Measurements from ENCODE around the gene NEK4.

Gene NEK4

DNA sequence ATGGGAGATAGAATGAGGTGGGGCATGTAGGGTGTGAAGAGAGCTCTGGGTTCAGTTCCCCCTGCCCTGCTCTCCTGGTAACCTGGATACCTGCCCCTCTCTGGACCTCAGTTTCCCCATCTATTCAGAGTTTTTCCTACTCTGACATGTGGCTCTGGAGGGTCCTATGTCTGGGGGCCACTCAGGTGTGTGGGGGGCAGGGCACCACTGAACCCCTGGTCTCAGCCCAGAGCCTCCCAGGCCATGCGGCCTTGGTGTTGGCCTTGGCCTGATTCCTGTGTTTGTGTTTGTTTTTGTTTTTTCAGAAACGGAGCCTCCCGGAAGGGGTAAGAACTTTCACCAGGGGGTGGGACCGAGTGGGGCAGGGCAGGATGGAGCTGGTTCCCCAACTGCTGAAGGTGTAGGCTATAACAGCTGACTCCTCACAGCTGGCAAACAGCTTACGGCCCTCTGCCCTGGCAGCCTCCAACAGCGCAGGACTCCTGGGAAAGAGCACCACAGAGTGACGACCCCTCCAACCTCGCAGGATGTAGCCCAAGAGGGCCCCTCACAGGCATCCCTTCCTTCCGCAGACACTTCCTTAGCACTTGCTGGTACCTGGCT, 24.7 kb upstream of the NEK4 start:
- DNase-seq (ENCODE audit: insufficient read length, low spot score) (no peak), FAIRE-seq (no peak)
- TF ChIP-seq SPI1 (IDR thresholded peaks at IDR 0.05; ENCODE audit: low read depth, low read length) (no peak), TAF1 (IDR thresholded peaks at IDR 0.05; ENCODE audit: low read depth, low read length) (no peak), POU2F2 (IDR thresholded peaks at IDR 0.05; ENCODE audit: low read depth, low read length) (no peak), POLR2A (IDR thresholded peaks at IDR 0.05; ENCODE audit: low read depth, low read length) (no peak), PAX5 (IDR thresholded peaks at IDR 0.05; ENCODE audit: insufficient read depth, low read length, severe bottlenecking) (no peak), POLR2AphosphoS5 (IDR thresholded peaks at IDR 0.05; ENCODE audit: low read depth, low read length) (no peak)

DNA sequence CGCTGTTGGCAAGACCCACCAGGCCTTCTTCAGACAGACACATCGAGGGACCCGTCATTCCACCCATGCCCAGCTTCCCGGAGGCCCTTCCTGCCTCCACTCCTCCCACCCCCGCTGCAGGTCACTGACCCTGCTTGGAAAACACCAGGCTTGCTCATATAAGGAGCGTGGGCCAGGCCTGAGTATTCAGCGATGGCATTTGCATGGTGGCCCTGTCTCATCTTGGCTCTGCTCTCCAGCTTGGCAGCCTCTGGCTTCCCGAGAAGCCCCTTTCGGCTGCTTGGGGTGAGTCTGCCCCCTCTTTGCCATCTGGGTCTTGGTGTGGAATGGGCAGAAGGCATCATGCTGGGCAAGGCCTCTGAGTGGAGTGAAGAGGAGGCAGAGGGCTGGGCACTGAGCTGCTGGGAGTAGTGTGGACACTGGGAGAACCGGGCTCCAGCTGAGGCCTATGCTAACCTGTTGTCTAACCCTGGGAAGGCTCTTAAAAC, 23.9 kb upstream of the NEK4 start, which contains the start of gene ITIH3:
Gene ITIH3, plus strand, starts transcription at position 185 of the 488 bp plus-strand sequence. Its CDS starts 8 bp downstream, at position 193.
- FAIRE-seq = no peak
- DNase-seq (ENCODE audit: insufficient read length, low spot score) = no peak
- TF ChIP-seq PAX5 (IDR thresholded peaks at IDR 0.05; ENCODE audit: insufficient read depth, low read length, severe bottlenecking) (no peak), SPI1 (IDR thresholded peaks at IDR 0.05; ENCODE audit: low read depth, low read length) (no peak), POLR2AphosphoS5 (IDR thresholded peaks at IDR 0.05; ENCODE audit: low read depth, low read length) (no peak), POLR2A (IDR thresholded peaks at IDR 0.05; ENCODE audit: low read depth, low read length) (no peak), TAF1 (IDR thresholded peaks at IDR 0.05; ENCODE audit: low read depth, low read length) (no peak), POU2F2 (IDR thresholded peaks at IDR 0.05; ENCODE audit: low read depth, low read length) (no peak)

- DNase-seq (ENCODE audit: insufficient read length, low spot score) = no peak
- no peak for TF ChIP-seq TAF1 (IDR thresholded peaks at IDR 0.05; ENCODE audit: low read depth, low read length)
- no peak for TF ChIP-seq SPI1 (IDR thresholded peaks at IDR 0.05; ENCODE audit: low read depth, low read length)
- no peak for TF ChIP-seq POU2F2 (IDR thresholded peaks at IDR 0.05; ENCODE audit: low read depth, low read length)
- no peak for FAIRE-seq
Measured at GRCh38 chr3:52793702-52794611, 23.2 kb upstream of the NEK4 start.

DNA sequence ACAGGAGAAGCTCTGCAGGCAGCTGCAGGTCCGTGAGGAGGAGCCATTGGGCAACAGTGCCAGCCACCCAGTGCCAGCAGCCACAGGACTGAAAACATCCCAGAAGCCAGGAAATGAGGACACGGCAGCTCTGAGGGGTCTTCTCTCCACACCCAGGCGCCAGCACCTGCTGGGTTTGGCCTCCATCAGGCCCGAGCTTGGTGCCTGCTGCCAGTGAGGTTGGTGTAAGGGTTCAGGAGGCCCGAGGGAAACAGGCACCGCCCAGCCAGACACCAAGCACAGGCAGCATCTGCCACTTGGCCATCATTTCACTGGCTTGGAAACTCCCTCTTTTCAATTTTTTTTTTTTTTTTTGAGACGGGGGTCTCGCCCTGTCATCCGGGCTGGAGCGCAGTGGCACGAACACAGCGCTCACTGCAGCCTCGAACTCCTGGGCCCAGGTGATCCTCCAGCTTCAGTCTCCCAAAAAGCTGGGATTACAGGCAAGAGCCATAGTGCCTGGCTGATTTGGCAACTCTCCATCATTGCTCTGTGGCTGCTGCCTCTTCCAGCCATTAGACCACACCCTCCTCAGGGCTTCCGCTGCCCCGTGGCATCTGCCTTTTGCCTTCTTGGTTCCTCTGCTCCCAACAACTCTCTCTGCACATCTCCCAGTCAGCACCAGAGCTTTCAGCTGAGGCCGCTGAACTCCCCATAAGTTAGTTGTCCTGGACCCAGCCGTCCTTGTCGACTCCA, 22.4 kb upstream of the NEK4 start:
- no peak for DNase-seq (ENCODE audit: insufficient read length, low spot score)
- TF ChIP-seq POLR2A (IDR thresholded peaks at IDR 0.05; ENCODE audit: low read depth, low read length) (no peak), SPI1 (IDR thresholded peaks at IDR 0.05; ENCODE audit: low read depth, low read length) (no peak), TAF1 (IDR thresholded peaks at IDR 0.05; ENCODE audit: low read depth, low read length) (no peak), PAX5 (IDR thresholded peaks at IDR 0.05; ENCODE audit: insufficient read depth, low read length, severe bottlenecking) (no peak), POLR2AphosphoS5 (IDR thresholded peaks at IDR 0.05; ENCODE audit: low read depth, low read length) (no peak), POU2F2 (IDR thresholded peaks at IDR 0.05; ENCODE audit: low read depth, low read length) (no peak)
- no peak for FAIRE-seq

- DNase-seq (ENCODE audit: insufficient read length, low spot score) (no peak), FAIRE-seq (no peak)
Measured at GRCh38 chr3:52792413-52792812, 21.7 kb upstream of the NEK4 start.

DNA sequence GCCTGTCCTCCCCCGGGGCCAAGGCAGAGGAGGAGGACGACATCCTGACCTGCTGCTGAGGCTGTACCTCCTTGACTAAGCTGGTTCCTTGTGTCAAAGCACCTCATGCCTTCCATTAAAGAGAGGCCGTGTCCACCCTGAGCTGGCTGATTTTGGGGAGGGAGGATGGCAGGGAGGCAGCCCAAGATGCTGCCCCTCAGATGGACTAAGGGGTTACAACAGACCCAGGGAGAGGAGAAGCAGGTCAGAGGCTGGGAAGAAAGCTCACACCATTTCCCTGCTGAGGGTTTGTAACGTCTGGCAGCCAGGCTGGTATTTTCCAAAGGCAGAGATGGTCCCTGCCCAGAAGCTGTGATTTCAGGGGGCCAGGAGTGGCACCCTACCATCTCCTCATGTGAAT, 21.2 kb upstream of the NEK4 start:
- TF ChIP-seq POLR2AphosphoS5 (IDR thresholded peaks at IDR 0.05; ENCODE audit: low read depth, low read length) = no peak
- no peak for TF ChIP-seq TAF1 (IDR thresholded peaks at IDR 0.05; ENCODE audit: low read depth, low read length)
- TF ChIP-seq SPI1 (IDR thresholded peaks at IDR 0.05; ENCODE audit: low read depth, low read length) = no peak
- no peak for TF ChIP-seq POU2F2 (IDR thresholded peaks at IDR 0.05; ENCODE audit: low read depth, low read length)
- no peak for TF ChIP-seq POLR2A (IDR thresholded peaks at IDR 0.05; ENCODE audit: low read depth, low read length)
- no peak for TF ChIP-seq PAX5 (IDR thresholded peaks at IDR 0.05; ENCODE audit: insufficient read depth, low read length, severe bottlenecking)

More at GRCh38 chr3:52792413-52792812, 21.7 kb upstream of the NEK4 start:
- TF ChIP-seq POLR2AphosphoS5 (IDR thresholded peaks at IDR 0.05; ENCODE audit: low read depth, low read length) (no peak), TAF1 (IDR thresholded peaks at IDR 0.05; ENCODE audit: low read depth, low read length) (no peak), SPI1 (IDR thresholded peaks at IDR 0.05; ENCODE audit: low read depth, low read length) (no peak), POU2F2 (IDR thresholded peaks at IDR 0.05; ENCODE audit: low read depth, low read length) (no peak), POLR2A (IDR thresholded peaks at IDR 0.05; ENCODE audit: low read depth, low read length) (no peak), PAX5 (IDR thresholded peaks at IDR 0.05; ENCODE audit: insufficient read depth, low read length, severe bottlenecking) (no peak)

GRCh38 chr3:52791366-52791765, 20.6 kb upstream of the NEK4 start:
- FAIRE-seq (no peak), DNase-seq (ENCODE audit: insufficient read length, low spot score) (no peak)
- TF ChIP-seq POLR2A (IDR thresholded peaks at IDR 0.05; ENCODE audit: low read depth, low read length) (no peak), SPI1 (IDR thresholded peaks at IDR 0.05; ENCODE audit: low read depth, low read length) (no peak), POLR2AphosphoS5 (IDR thresholded peaks at IDR 0.05; ENCODE audit: low read depth, low read length) (no peak), POU2F2 (IDR thresholded peaks at IDR 0.05; ENCODE audit: low read depth, low read length) (no peak), PAX5 (IDR thresholded peaks at IDR 0.05; ENCODE audit: insufficient read depth, low read length, severe bottlenecking) (no peak), TAF1 (IDR thresholded peaks at IDR 0.05; ENCODE audit: low read depth, low read length) (no peak)

More for the DNA sequence above, 21.2 kb upstream of the NEK4 start:
- DNase-seq (ENCODE audit: insufficient read length, low spot score) = no peak
- no peak for FAIRE-seq

DNA sequence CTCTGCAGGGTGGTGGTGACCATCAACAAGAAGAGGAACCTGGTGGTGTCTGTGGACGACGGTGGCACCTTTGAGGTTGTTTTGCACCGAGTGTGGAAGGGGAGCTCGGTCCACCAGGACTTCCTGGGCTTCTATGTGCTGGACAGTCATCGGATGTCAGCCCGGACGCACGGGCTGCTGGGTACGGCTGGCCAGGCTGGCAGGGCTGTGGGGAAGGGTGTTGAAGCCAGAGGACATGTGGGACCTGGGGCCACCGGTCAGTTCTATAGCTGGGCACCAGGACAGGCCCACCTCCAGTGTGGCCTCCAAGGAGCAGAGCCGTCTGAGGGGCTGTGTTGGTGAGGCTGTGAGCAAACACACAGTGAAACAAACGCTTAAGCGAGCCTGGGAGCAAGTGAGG, 20.0 kb upstream of the NEK4 start:
- DNase-seq (ENCODE audit: insufficient read length, low spot score) (no peak), FAIRE-seq (no peak)
- TF ChIP-seq POLR2A (IDR thresholded peaks at IDR 0.05; ENCODE audit: low read depth, low read length) (no peak), TAF1 (IDR thresholded peaks at IDR 0.05; ENCODE audit: low read depth, low read length) (no peak), POU2F2 (IDR thresholded peaks at IDR 0.05; ENCODE audit: low read depth, low read length) (no peak), PAX5 (IDR thresholded peaks at IDR 0.05; ENCODE audit: insufficient read depth, low read length, severe bottlenecking) (no peak), SPI1 (IDR thresholded peaks at IDR 0.05; ENCODE audit: low read depth, low read length) (no peak), POLR2AphosphoS5 (IDR thresholded peaks at IDR 0.05; ENCODE audit: low read depth, low read length) (no peak)

Measured in GM12891 (cell line).